Endothelial cell of umbilical vein (primary cell): Measurements from ENCODE around the gene NFKBIE. TPM values are rescaled to one million over a fixed set of nuclear protein-coding genes. Genes with fewer than 3 reads are reported as not detected.

ENCODE experiments used
- BruUV-seq: library from RNA; stranded (reverse); fragments of 400-500 nt; replicated peaks from 2 replicates; lab custom pipeline; 2021; lab: Mats Ljungman, UMichigan
- CTCF ChIA-PET: fragments of 300-600, 350-600 bp; sonication (Branson Sonifier 250); formaldehyde crosslinking; loops from one replicate; lab custom pipeline; 2021; ENCODE audit warnings: antibody characterized with exemption, inconsistent platforms; lab: Charles Lee
- POLR2A ChIA-PET: fragments of 300-600, 350-600 bp; sonication (Branson Sonifier 250); formaldehyde crosslinking; loops from one replicate; lab custom pipeline; 2021; ENCODE audit warnings: antibody characterized with exemption, inconsistent platforms; lab: Charles Lee
- DNase-seq: peaks from one replicate; pipeline ENCODE4 v3.0.0-alpha.2; 2011; ENCODE audit warnings: low read depth, low spot score
- FAIRE-seq: peaks from 2 replicates; lab custom pipeline; 2011; peaks lifted over from hg19 to GRCh38; lab: Jason Lieb, UNC
- H2AFZ ChIP-seq: 2 replicates; pipeline ENCODE4 v1.6.0; 2012; ENCODE audit warnings: low read depth, low read length, control low read depth, inconsistent platforms
- H3K27ac ChIP-seq: 2 replicates; pipeline ENCODE4 v1.5.1; 2011; ENCODE audit warnings: low read depth, mild to moderate bottlenecking, control low read depth, low read length, moderate library complexity; ENCODE audit not compliant: insufficient read depth
- H3K27me3 ChIP-seq, 2 experiments: 2 replicates each; pipeline versions ENCODE4 v1.6.0 to v1.6.1; 2011; ENCODE audit warnings: low read length in 2 of 2, mixed read lengths in 1 of 2; ENCODE audit not compliant: control insufficient read depth in 2 of 2, insufficient read depth in 2 of 2
- H3K36me3 ChIP-seq, 2 experiments: 2 replicates in 1 of 2; 3 replicates in 1 of 2; pipeline ENCODE4 v1.5.1; 2011; ENCODE audit warnings: low read length in 2 of 2, mild to moderate bottlenecking in 1 of 2, moderate library complexity in 1 of 2; ENCODE audit not compliant: control insufficient read depth in 2 of 2, insufficient read depth in 2 of 2; ENCODE audit errors: extremely low read depth in 1 of 2
- H3K4me1 ChIP-seq: 3 replicates; pipeline ENCODE4 v1.5.1; 2011; ENCODE audit warnings: mild to moderate bottlenecking, low read length; ENCODE audit not compliant: control insufficient read depth, insufficient read depth; ENCODE audit errors: extremely low read depth
- H3K4me2 ChIP-seq: 2 replicates; pipeline ENCODE4 v1.6.1; 2011; ENCODE audit warnings: low read length, control low read depth, mixed read lengths; ENCODE audit not compliant: insufficient read depth
- H3K4me3 ChIP-seq, 3 experiments: fragments of 200-600 bp in 1 of 3; sonication (generic), shearing (Covaris generic) in 1 of 3; replicated peaks in 1 of 3; 2 replicates each; pipeline ENCODE4 v1.5.1; 2011 to 2016; ENCODE audit warnings: control low read depth in 3 of 3, low read length in 3 of 3, mild to moderate bottlenecking in 2 of 3, inconsistent platforms in 1 of 3, low read depth in 1 of 3, moderate library complexity in 1 of 3; ENCODE audit not compliant: insufficient read depth in 1 of 3
- H3K79me2 ChIP-seq: 2 replicates; pipeline ENCODE4 v1.6.0; 2012; ENCODE audit warnings: low read length, inconsistent platforms; ENCODE audit not compliant: control insufficient read depth, insufficient read depth
- H3K9ac ChIP-seq: replicated peaks from 2 replicates; pipeline ENCODE3; 2011; ENCODE audit warnings: low read length, control low read depth; ENCODE audit not compliant: insufficient read depth; ENCODE audit errors: extremely low read depth
- H3K9me1 ChIP-seq: replicated peaks from 3 replicates; pipeline ENCODE4 v1.6.0; 2011; ENCODE audit warnings: mild to moderate bottlenecking, low read length; ENCODE audit not compliant: control insufficient read depth, insufficient read depth; ENCODE audit errors: extremely low read depth
- H3K9me3 ChIP-seq: replicated peaks from 2 replicates; pipeline ENCODE4 v1.5.1; 2012; ENCODE audit warnings: low read length, inconsistent platforms; ENCODE audit not compliant: control insufficient read depth, insufficient read depth
- H4K20me1 ChIP-seq: replicated peaks from 2 replicates; pipeline ENCODE3; 2011; ENCODE audit warnings: mild to moderate bottlenecking, low read length; ENCODE audit not compliant: control insufficient read depth, insufficient read depth; ENCODE audit errors: extremely low read depth
- JUN ChIP-seq: IDR thresholded peaks from 2 replicates; pipeline ENCODE4 v1.6.1; 2011; ENCODE audit warnings: borderline replicate concordance, low read depth; ENCODE audit not compliant: insufficient read length, insufficient read depth
- POLR2A ChIP-seq: IDR thresholded peaks from 2 replicates; pipeline ENCODE4 v1.6.1; 2012; ENCODE audit warnings: low read depth, mild to moderate bottlenecking, control low read depth, low read length
- POLR2AphosphoS5 ChIP-seq: IDR thresholded peaks from 2 replicates; pipeline ENCODE4 v1.6.1; 2012; ENCODE audit warnings: low read depth, mild to moderate bottlenecking, control low read depth, low read length, moderate library complexity; ENCODE audit not compliant: insufficient read depth
- dilution Hi-C: fragments of 300-500 bp; cut with MboI; formaldehyde crosslinking; loops from one replicate; pipeline ENCODE4 v1.15.0; 2019; ENCODE audit warnings: low sequenced_read_pairs; ENCODE audit not compliant: extremely low pct_ligation_motif_present
- intact Hi-C: fragments of 100-400 bp; cut with micrococcal nuclease; formaldehyde crosslinking; loops from one replicate; pipeline ENCODE4 v1.10.0; 2022
- polyA plus RNA-seq, 4 experiments: library from polyadenylated mRNA; depleted of rRNA in 3 of 4; stranded (reverse) in 3 of 4; unstranded in 1 of 4; fragments of >200 nt; gene quantifications; 2 replicates each; pipeline versions ENCODE4 v1.2.1 to v1.2.3, GENCODE V29; 2011 to 2012; ENCODE audit warnings: missing spikeins in 1 of 4
- total RNA-seq: library from RNA; stranded (reverse); gene quantifications from 2 replicates; pipeline ENCODE4 v1.2.3, GENCODE V29; 2021
- TF ChIP-seq, protein P1 (sequence below), 2 donors: IDR thresholded peaks; 1 replicate in 1 of 2; 2 replicates in 1 of 2; pipeline ENCODE4 v1.5.1; 2011; ENCODE audit warnings: low read length in 2 of 2, mild to moderate bottlenecking in 2 of 2, moderate library complexity in 2 of 2, control low read depth in 1 of 2, inconsistent platforms in 1 of 2, low read depth in 1 of 2; ENCODE audit not compliant: insufficient read depth in 1 of 2; ENCODE audit errors: extremely low read depth in 1 of 2
- TF ChIP-seq, protein P2 (sequence below): IDR thresholded peaks from 2 replicates; pipeline ENCODE4 v1.6.1; 2011; ENCODE audit not compliant: insufficient read depth, insufficient read length

NFKBIE gene
- total and polyA plus RNA-seq, 2 donors (not counting 3 experiments of a cell fraction or from before 2014, with no cell fraction given) = 19.0 to 22.6 TPM

DNA sequence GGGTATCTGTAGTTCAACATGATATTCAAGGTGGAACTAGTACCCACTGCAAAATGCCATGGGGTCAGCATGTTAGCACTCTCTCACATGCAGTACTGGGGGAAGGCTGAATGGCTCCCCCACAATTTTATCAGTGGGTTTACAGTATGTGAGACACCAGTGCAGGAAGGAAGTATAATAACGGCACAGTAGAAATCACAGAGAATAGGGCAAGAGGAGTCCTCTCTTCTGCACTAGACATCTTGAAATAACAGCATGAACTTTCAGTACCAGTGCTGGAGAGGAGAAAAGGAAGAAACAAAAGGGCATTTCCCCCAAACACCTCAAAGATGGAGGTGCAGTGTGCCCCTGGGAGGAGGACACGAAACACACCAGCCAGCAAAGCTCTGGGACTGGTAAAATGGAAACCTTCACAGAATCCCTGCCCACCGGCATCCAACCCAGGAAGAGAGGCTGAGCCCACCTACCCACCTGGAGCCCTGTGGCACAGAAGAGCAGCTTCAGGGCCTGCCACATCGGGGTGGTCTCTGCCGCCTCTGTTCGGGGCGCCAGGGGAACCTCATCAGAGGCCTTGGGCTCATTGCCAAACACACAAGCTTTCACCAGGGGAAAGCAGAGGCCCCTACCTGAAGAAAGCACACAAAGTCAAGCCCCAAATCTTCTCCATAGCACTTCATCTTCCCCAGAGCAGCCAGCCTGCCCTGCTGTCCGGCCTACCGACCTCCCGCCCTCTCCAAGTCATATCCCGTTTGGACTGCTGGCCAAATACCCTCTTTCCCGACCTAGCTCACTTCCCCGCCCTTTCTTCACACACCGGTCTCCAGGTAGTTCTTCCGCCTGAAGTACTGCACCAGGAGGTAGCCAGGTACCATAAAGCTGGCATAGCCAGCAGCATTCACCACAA, 9.2 kb downstream of the NFKBIE start:
- no peak for DNase-seq
- CTCF ChIA-PET = interaction anchor here (0.8 to 3.3 kb wide), 20 partner anchors 10 to 159 kb away, joined by 3 to 38 read pairs (median 4); partner anchors contain the start of gene HSP90AB1
- Histone ChIP-seq H3K4me2 (peak overlapping the region; percentile 63), H3K4me3 (peak overlapping the region; percentile 67 to 89 (median 74)), H3K36me3 (peaks cover 25 to 51% of the 10 kb centered on the region in 2 experiments), H4K20me1 (peaks cover 2% of the 10 kb centered on the region), H3K9ac (peak overlapping the region; percentile 69), H3K4me1 (peaks cover 13% of the 10 kb centered on the region), H3K27me3 (no peaks in the 10 kb centered on the region), H3K9me1 (no peaks in the 10 kb centered on the region), H2AFZ (no peak overlapping the region), H3K27ac (peak overlapping the region; percentile 49), H3K9me3 (no peaks in the 10 kb centered on the region), H3K79me2 (peaks cover 34% of the 10 kb centered on the region)
- peak; percentile 67 for FAIRE-seq
- intact Hi-C loops (loop anchor here (1.0 to 2.0 kb wide), 2 partner anchors 9 to 35 kb away; partner anchors contain the start of gene HSP90AB1), dilution Hi-C loops (no loop called here)
- TF ChIP-seq, protein P1, sequence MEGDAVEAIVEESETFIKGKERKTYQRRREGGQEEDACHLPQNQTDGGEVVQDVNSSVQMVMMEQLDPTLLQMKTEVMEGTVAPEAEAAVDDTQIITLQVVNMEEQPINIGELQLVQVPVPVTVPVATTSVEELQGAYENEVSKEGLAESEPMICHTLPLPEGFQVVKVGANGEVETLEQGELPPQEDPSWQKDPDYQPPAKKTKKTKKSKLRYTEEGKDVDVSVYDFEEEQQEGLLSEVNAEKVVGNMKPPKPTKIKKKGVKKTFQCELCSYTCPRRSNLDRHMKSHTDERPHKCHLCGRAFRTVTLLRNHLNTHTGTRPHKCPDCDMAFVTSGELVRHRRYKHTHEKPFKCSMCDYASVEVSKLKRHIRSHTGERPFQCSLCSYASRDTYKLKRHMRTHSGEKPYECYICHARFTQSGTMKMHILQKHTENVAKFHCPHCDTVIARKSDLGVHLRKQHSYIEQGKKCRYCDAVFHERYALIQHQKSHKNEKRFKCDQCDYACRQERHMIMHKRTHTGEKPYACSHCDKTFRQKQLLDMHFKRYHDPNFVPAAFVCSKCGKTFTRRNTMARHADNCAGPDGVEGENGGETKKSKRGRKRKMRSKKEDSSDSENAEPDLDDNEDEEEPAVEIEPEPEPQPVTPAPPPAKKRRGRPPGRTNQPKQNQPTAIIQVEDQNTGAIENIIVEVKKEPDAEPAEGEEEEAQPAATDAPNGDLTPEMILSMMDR (IDR thresholded peaks at IDR 0.05; ENCODE audit: extremely low read depth in 1 of 2, insufficient read depth in 1 of 2, low read depth in 1 of 2, low read length in 2 of 2) = no peak
- TF ChIP-seq, protein P2, sequence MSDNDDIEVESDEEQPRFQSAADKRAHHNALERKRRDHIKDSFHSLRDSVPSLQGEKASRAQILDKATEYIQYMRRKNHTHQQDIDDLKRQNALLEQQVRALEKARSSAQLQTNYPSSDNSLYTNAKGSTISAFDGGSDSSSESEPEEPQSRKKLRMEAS = no peak
- TF ChIP-seq POLR2AphosphoS5 = peak; percentile 29
- no peak for TF ChIP-seq POLR2A
- no peak for TF ChIP-seq JUN
- POLR2A ChIA-PET = interaction anchor here (0.6 to 2.9 kb wide), 5 partner anchors 9 to 160 kb away, joined by 3 to 49 read pairs (median 4); partner anchors contain the start of genes HSP90AB1 and TMEM63B
- BruUV-seq = no TSS peak
